Breast epithelium (tissue), 4 donors: ENCODE results near the gene PDS5A. TPM values are rescaled to one million over a fixed set of nuclear protein-coding genes. Genes with fewer than 3 reads are reported as not detected.

ENCODE experiments used
- DNase-seq, 2 donors: peaks; one replicate each; pipeline ENCODE4 v3.0.0-alpha.2; 2019; ENCODE audit warnings: low spot score in 2 of 2
- H3K27ac ChIP-seq, 2 donors: fragments of 200-600 bp; sonication (generic) in 1 of 2; one replicate each; pipeline ENCODE4 v1.5.1; 2016 to 2019; ENCODE audit warnings: mild to moderate bottlenecking in 1 of 2
- H3K27me3 ChIP-seq, 2 donors: fragments of 200-600 bp; sonication (generic) in 1 of 2; one replicate each; pipeline versions ENCODE4 v1.5.1 to v1.6.0; 2017 to 2019; ENCODE audit warnings: control low read depth in 1 of 2, mild to moderate bottlenecking in 1 of 2
- H3K36me3 ChIP-seq: fragments of 200-600 bp; one replicate; pipeline ENCODE4 v1.5.1; 2019
- H3K4me1 ChIP-seq, 2 donors: fragments of 200-600 bp; sonication (generic); one replicate each; pipeline ENCODE4 v1.5.1; 2016 to 2019; ENCODE audit warnings: control low read depth in 1 of 2
- H3K4me3 ChIP-seq, 3 donors: fragments of 200-600 bp; sonication (generic); 1 replicate in 2 of 3; 2 replicates in 1 of 3; pipeline ENCODE4 v1.5.1; 2016 to 2019; ENCODE audit warnings: mild to moderate bottlenecking in 3 of 3, moderate library complexity in 2 of 3
- H3K9me3 ChIP-seq, 2 donors: fragments of 200-600 bp; sonication (generic) in 1 of 2; one replicate each; pipeline ENCODE4 v1.5.1; 2016 to 2019; ENCODE audit warnings: control low read depth in 1 of 2
- POLR2A ChIP-seq: fragments of 450-650 bp; IDR thresholded peaks from one replicate; pipeline ENCODE4 v1.6.1; 2016; ENCODE audit warnings: antibody characterized with exemption, mild to moderate bottlenecking, moderate library complexity
- POLR2AphosphoS5 ChIP-seq, 3 donors: sonication (generic); formaldehyde crosslinking; IDR thresholded peaks; one replicate each; pipeline ENCODE4 v1.6.1; 2017; ENCODE audit warnings: antibody characterized with exemption in 3 of 3
- intact Hi-C: fragments of 100-400 bp; cut with DNase I; formaldehyde crosslinking; loops from one replicate; pipeline ENCODE4 v1.15.1; 2023; ENCODE audit warnings: low total_unique reads
- total RNA-seq, 3 donors: library from RNA; depleted of rRNA; stranded (reverse); fragments of >200 nt; gene quantifications; one replicate each; pipeline ENCODE4 v1.1.0, GENCODE V29; 2016
- TF ChIP-seq, protein P1 (sequence below), 3 donors: fragments of 450-650 bp; IDR thresholded peaks; one replicate each; pipeline ENCODE4 v1.5.1; 2016 to 2017; ENCODE audit warnings: antibody characterized with exemption in 3 of 3, mild to moderate bottlenecking in 3 of 3, moderate library complexity in 3 of 3

PDS5A gene
- total RNA-seq, 3 donors from 2014 or later = 69.9 to 106 (median 82.9) TPM

DNA sequence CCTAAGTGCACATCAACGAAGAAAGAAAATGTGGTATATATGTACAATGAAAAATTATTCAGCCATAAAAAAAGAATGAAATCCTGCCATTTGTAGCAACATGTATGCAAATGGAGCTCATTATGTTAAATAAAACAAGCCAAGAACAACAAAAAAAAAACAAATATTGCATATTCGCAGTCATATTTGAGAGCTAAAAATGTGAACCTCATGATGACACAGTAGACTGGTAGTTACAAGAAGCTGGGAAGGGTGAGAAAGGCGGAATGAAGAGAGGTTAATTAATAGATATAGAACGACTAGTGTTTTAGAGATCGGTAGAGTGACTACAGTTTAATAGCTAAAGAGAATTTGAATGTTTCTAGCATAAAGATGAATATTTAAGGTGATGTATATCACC lies 89.2 kb downstream of the PDS5A start:
- no peaks in the 10 kb centered on the region for H3K4me1 ChIP-seq
- no peak overlapping the region for H3K4me3 ChIP-seq
- H3K36me3 ChIP-seq = no peaks in the 10 kb centered on the region
- H3K9me3 ChIP-seq = no peaks in the 10 kb centered on the region
- no peak for DNase-seq
- intact Hi-C loops = no loop called here
- no peak overlapping the region for H3K27ac ChIP-seq
- no peaks in the 10 kb centered on the region for H3K27me3 ChIP-seq
- TF ChIP-seq POLR2AphosphoS5 (IDR thresholded peaks at IDR 0.05) (no peak), POLR2A (no peak)
- TF ChIP-seq, protein P1, sequence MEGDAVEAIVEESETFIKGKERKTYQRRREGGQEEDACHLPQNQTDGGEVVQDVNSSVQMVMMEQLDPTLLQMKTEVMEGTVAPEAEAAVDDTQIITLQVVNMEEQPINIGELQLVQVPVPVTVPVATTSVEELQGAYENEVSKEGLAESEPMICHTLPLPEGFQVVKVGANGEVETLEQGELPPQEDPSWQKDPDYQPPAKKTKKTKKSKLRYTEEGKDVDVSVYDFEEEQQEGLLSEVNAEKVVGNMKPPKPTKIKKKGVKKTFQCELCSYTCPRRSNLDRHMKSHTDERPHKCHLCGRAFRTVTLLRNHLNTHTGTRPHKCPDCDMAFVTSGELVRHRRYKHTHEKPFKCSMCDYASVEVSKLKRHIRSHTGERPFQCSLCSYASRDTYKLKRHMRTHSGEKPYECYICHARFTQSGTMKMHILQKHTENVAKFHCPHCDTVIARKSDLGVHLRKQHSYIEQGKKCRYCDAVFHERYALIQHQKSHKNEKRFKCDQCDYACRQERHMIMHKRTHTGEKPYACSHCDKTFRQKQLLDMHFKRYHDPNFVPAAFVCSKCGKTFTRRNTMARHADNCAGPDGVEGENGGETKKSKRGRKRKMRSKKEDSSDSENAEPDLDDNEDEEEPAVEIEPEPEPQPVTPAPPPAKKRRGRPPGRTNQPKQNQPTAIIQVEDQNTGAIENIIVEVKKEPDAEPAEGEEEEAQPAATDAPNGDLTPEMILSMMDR (IDR thresholded peaks at IDR 0.05) = no peak

DNA sequence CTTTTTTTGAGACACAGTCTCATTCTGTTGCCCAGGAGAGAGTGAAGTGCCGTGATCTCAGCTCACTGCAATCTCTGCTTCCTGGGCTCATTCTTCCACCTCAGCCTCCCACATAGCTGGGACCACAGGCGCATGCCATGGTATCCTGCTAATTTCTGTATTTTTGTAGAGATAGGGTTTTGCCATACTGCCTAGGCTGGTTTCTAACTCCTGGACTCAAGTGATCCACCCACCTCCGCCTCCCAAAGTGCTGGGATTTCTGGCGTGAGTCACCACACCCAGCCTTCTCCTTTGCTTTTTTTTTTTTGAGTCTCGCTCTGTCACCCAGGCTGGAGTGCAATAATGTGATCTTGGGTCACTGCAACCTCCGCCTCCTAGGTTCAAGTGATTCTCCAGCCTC lies 94.1 kb downstream of the PDS5A start:
- Histone ChIP-seq H3K27me3 (no peaks in the 10 kb centered on the region), H3K36me3 (no peaks in the 10 kb centered on the region), H3K9me3 (no peaks in the 10 kb centered on the region), H3K4me1 (no peaks in the 10 kb centered on the region), H3K27ac (no peak overlapping the region), H3K4me3 (no peak overlapping the region)
- DNase-seq = no peak
- intact Hi-C loops = no loop called here
- TF ChIP-seq POLR2A (no peak), POLR2AphosphoS5 (IDR thresholded peaks at IDR 0.05) (no peak)
- TF ChIP-seq, protein P1 (IDR thresholded peaks at IDR 0.05) = no peak

DNA sequence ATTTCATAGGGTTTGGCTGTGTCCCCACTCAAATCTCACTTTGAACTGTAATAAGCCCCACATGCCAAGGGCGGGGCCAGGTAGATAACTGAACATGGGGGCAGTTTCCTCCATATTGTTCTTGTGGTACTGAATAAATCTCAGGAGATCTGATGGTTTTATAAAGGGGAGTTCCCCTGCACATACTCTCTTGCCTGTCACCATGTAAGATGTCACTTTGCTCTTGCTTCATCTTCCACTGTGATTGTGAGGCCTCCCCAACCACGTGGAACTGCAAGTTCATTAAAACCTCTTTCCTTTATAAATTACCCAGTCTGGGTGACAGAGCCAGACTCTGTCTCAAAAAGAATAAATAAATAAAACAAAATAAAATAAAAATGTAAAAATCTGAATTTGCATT lies 95.9 kb downstream of the PDS5A start:
- DNase-seq = no peak
- TF ChIP-seq POLR2AphosphoS5 (IDR thresholded peaks at IDR 0.05) (no peak), POLR2A (no peak)
- TF ChIP-seq, protein P1 (IDR thresholded peaks at IDR 0.05) = no peak
- intact Hi-C loops = no loop called here
- no peaks in the 10 kb centered on the region for H3K4me1 ChIP-seq
- H3K4me3 ChIP-seq = no peak overlapping the region
- no peak overlapping the region for H3K27ac ChIP-seq
- H3K27me3 ChIP-seq = no peaks in the 10 kb centered on the region
- H3K9me3 ChIP-seq = no peaks in the 10 kb centered on the region
- H3K36me3 ChIP-seq = no peaks in the 10 kb centered on the region

DNA sequence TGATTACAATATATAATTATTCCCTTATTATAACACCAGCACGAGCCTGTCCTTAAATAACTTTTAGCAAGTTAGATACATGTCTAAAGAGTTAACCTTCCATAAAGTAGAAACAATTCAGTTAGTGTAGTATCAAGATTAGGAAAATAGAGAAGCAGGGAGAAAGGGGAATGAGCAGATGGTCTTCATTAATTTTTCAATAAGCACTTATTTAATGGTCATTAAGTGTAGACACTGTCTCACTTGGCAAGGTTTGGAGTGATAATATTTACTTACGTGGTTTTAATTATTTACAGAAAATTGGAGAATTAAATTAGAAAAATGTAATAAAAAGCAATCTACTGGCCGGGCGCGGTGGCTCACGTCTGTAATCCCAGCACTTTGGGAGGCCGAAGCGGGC lies 99.7 kb downstream of the PDS5A start:
- Histone ChIP-seq H3K36me3 (peaks cover 11% of the 10 kb centered on the region), H3K4me1 (no peaks in the 10 kb centered on the region), H3K27ac (no peak overlapping the region), H3K27me3 (no peaks in the 10 kb centered on the region), H3K4me3 (no peak overlapping the region), H3K9me3 (no peaks in the 10 kb centered on the region)
- intact Hi-C loops = no loop called here
- DNase-seq = no peak
- TF ChIP-seq POLR2AphosphoS5 (IDR thresholded peaks at IDR 0.05) (no peak), POLR2A (no peak)
- TF ChIP-seq, protein P1 (IDR thresholded peaks at IDR 0.05) = no peak

DNA sequence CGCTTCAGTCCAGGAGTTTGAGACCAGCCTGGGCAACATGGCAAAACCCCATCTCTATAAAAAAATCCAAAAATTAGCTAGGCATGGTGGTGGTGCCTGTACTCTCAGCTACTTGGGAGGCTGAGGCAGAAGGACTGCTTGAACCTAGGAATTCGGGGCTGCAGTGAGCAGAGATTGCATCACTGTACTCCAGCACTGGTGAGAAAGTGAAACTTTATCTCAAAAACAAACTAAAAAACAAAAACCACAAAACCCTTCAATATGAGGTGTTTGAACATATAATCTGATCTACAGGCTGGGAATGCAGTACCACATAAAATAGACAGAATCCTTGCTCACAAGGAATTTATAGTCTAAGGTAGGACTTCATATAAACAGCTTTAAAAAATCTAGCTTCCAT lies 103.9 kb downstream of the PDS5A start:
- Histone ChIP-seq H3K27me3 (no peaks in the 10 kb centered on the region), H3K4me3 (no peak overlapping the region), H3K9me3 (no peaks in the 10 kb centered on the region), H3K36me3 (peaks cover 11% of the 10 kb centered on the region), H3K4me1 (no peaks in the 10 kb centered on the region), H3K27ac (no peak overlapping the region)
- intact Hi-C loops = no loop called here
- no peak for DNase-seq
- TF ChIP-seq, protein P1 (IDR thresholded peaks at IDR 0.05) = no peak
- TF ChIP-seq POLR2A (no peak), POLR2AphosphoS5 (IDR thresholded peaks at IDR 0.05) (no peak)
